Midbrain (tissue), 1 donor: ENCODE data around the gene THUMPD1.
"Not testable (repeated sequence)": the region's sequence is repeated elsewhere in the genome, so short reads cannot be mapped to it uniquely, and the experiment has no call there.

Experiments used
- DNase-seq: peaks from one replicate; lab custom pipeline; 2025; lab: John Stamatoyannopoulos, UW

Gene THUMPD1

GRCh38 chr16:20741554-20742285 lies at the start of gene THUMPD1:
THUMPD1 (minus strand) TSS chr16:20741818; CDS start chr16:20741739, 79 bp downstream.
- peak; percentile 90 for DNase-seq

GRCh38 chr16:20789130-20789529 lies 47.5 kb upstream of the THUMPD1 start:
- DNase-seq, result no peak

GRCh38 chr16:20784204-20784603 lies 42.6 kb upstream of the THUMPD1 start:
- no peak for DNase-seq

GRCh38 chr16:20782470-20782869 lies 40.9 kb upstream of the THUMPD1 start:
- DNase-seq, result no peak

- no peak for DNase-seq
Observed at GRCh38 chr16:20781697-20782096, 40.1 kb upstream of the THUMPD1 start.

- no peak for DNase-seq
Observed at GRCh38 chr16:20774703-20775362, 33.2 kb upstream of the THUMPD1 start.

- no peak for DNase-seq
Observed at GRCh38 chr16:20773679-20774078, 32.1 kb upstream of the THUMPD1 start.

GRCh38 chr16:20768818-20769217 lies 27.2 kb upstream of the THUMPD1 start:
- DNase-seq, result no peak

GRCh38 chr16:20768121-20768520 lies 26.5 kb upstream of the THUMPD1 start:
- DNase-seq, result no peak

- no peak for DNase-seq
Observed at GRCh38 chr16:20767577-20767976, 26.0 kb upstream of the THUMPD1 start.

- no peak for DNase-seq
Observed at GRCh38 chr16:20766294-20766693, 24.7 kb upstream of the THUMPD1 start.

GRCh38 chr16:20765732-20766131 lies 24.1 kb upstream of the THUMPD1 start:
- no peak for DNase-seq

- not testable (repeated sequence) for DNase-seq
Observed at GRCh38 chr16:20764448-20764847, 22.8 kb upstream of the THUMPD1 start.

GRCh38 chr16:20763461-20764232 lies 22.0 kb upstream of the THUMPD1 start, which contains the start of gene ACSM3:
ACSM3 (plus strand) TSS chr16:20764014; CDS start chr16:20770035, 6,021 bp downstream.
- DNase-seq, result no peak

GRCh38 chr16:20762404-20763123 lies 20.9 kb upstream of the THUMPD1 start:
- no peak for DNase-seq

- DNase-seq, result no peak
Observed at GRCh38 chr16:20761175-20761574, 19.6 kb upstream of the THUMPD1 start.

GRCh38 chr16:20760346-20760745 lies 18.7 kb upstream of the THUMPD1 start:
- DNase-seq, result no peak

GRCh38 chr16:20755799-20756198 lies 14.2 kb upstream of the THUMPD1 start:
- DNase-seq, result not testable (repeated sequence)

GRCh38 chr16:20755238-20755637 lies 13.6 kb upstream of the THUMPD1 start:
- DNase-seq, result no peak

- no peak for DNase-seq
Observed at GRCh38 chr16:20753727-20754126, 12.1 kb upstream of the THUMPD1 start.

- DNase-seq, result no peak
Observed at GRCh38 chr16:20750558-20750957, 8.9 kb upstream of the THUMPD1 start.

GRCh38 chr16:20749474-20749873 lies 7.9 kb upstream of the THUMPD1 start:
- DNase-seq, result no peak
